T-helper 2 cell treated with Interferon-gamma antibody and Interleukin-4, amounts not matched to agents 100 ng/mL and 5 ng/mL, for 36 hours (primary cell): ENCODE results near the gene GABBR1. TPM values are rescaled to one million over a fixed set of nuclear protein-coding genes. Genes with fewer than 3 reads are reported as not detected.

Source experiments
- intact Hi-C: fragments of 100-400 bp; cut with micrococcal nuclease; formaldehyde crosslinking; loops from one replicate; pipeline ENCODE4 v1.15.1; 2023
- total RNA-seq: library from RNA; stranded (reverse); gene quantifications from 2 replicates; pipeline ENCODE4 v1.2.3, GENCODE V29; 2022

GABBR1 gene
- total RNA-seq, 1 donor from 2014 or later, result 26.5 TPM

DNA sequence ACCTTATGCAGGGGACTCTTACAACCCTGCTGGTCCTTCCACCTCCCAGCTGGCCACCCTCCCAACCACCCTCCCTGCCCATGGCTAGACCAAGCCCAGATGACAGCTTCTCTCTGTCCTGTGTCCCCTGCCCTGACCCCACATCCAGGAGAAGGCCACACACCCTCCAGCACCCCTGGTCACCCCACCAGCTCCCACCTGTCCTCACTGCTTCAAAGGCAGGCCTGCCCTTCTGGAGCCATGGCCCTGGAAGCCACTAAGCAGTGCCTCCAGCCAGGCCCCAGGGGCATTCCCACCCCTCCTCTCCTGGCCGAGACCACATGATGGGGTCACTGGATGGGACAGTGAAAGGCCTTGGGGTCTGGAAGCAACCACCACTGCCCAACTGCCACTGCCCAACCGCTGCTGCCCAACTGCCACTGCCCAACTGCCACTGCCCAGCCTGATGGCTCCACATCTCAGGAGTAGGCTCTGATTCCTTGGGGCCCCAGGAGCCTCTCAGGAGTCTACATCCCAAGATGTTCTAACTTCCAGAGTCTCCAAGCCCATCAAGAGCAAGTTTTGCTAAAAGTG is 103.9 kb downstream of the GABBR1 start:
- intact Hi-C loops, result no loop called here

DNA sequence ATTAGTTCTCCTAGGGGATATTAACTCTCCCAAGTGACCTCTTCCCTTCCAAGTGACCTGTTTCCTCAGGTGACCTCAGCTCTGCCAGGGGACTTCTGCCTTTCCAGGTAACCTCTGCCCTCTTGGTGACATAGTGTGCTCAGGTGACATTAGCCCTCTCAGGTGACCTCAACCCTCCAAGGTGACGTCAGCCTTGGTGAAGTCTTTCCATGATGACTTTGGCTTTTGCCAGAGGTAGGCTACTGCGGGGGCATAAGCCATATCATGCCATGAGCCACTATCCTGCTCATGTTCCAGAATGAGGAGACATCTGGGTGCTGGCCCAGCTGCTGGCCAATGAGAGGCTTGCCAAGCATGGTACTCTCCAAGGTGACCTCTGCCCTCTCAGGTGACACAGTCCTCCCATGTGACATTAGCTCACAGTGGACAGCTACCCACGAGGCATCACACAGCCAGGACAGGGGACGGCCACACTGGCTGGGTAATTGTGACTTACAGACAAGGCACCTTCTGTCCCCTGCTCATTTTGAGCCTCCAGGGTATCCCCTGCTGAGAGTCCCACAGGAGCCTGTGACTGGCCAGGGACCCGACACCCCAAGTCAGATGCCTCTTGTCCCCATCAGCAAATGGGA is 104.6 kb downstream of the GABBR1 start:
- intact Hi-C loops, result no loop called here

DNA sequence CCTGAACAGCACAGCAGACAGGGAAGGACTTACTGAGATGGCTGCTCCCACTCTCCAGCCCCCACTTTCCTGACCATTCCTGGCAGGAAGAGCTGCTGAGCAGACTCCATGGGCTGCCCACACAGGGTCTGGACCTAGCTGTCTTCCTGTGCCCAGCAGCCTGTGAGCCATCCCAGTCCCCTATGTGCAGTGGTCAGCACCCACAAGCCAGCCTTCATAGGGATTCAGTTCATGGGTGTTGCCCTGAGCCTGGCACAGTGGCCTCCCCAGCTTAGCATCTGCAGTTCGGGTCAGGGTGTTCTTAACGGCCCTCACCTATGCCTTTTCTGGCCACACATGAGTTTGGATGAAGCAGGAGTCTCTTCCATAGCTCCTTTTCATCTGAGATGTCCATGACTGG is 105.4 kb downstream of the GABBR1 start:
- intact Hi-C loops, result no loop called here

DNA sequence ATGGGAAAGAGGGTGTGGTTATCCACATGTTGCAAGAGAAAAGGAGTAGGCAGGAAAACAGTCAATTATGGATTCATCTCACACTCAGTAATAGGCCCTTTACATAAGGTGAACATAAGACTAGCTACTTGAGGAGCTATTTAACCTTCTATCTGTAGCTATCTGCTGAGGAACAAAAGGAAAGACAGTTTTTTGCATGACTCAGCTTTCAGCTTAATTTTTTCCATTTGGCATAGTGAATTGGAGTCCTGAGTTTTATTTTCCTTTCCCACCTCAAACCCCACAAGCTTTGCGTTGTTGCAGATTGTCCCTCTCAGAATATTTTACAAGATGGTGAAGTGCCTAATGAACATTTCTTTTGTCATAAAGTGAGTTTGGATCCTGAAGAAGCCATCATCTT is 105.9 kb downstream of the GABBR1 start:
- intact Hi-C loops, result no loop called here

DNA sequence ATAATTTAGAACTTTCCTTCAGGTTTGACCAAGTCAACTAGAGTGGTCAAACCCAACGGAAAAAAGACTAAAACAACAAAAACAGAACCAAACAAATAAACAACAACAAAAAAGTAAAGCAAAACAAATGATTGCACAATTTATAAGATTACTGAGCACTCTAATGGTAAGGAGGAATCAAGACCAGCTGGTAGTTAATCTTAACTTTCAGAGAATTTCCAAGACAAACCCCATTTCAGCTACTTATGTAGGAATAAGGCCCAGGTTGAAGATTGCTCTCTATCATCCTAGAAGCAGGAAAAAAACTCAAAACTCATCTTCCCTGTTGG is 107.7 kb downstream of the GABBR1 start:
- intact Hi-C loops, result no loop called here

DNA sequence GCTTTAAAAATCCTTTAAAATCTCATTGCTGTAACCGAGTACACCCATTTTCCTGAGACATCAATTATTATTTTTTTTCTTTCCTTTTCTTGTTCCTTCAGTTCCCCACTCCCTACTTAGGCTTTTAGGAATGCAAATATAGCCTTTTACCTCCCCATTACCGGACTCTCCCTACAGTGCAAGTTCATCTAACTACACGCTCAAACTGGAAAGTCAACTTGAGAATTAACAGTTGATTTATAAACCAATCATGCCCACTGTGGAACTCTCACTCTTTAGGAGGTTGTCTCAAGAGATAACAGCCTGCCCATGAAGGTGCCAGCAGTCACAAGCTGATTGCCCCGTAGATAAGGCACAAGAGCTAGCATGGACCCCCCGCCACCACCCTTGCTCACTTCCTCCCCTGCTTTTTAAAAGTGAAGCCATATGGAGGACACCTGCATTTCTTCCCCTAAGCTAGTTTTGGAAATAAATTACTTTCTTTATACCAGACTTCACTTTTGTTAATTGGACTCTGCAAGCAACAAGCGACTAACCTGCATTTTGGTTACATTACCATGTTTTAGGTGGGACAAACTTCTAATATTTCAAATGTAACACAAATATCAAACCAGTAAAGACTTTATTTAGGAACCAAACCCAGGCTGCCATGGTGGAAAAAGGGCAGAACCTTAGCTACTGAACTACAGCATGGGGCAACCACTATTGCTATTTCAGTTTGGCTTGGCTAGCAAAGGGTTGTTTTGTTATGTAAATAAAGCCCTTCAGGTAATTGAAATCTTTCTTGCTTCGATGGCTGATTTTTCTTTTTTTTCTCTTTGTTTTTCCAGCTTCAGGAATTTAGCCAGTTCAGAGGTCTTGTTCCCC is 108.3 kb downstream of the GABBR1 start:
- intact Hi-C loops, result no loop called here

DNA sequence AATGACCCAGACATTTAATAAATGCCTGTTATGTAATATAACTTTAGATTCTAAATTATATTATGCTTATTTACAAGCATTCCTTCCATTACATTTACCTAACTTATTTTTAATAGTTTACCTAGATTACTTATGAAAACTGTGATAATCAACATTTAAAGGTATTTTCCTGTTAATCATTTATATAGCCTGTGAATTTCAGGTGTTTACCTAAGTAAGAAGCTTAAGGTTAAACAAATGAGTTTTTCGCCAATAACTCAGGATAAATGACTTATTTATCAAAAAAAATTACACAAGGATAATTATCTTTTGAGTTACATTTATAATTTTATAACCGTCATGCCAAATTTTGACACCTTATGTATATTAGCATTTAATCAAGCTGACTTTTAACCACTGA is 108.9 kb downstream of the GABBR1 start:
- intact Hi-C loops, result no loop called here

DNA sequence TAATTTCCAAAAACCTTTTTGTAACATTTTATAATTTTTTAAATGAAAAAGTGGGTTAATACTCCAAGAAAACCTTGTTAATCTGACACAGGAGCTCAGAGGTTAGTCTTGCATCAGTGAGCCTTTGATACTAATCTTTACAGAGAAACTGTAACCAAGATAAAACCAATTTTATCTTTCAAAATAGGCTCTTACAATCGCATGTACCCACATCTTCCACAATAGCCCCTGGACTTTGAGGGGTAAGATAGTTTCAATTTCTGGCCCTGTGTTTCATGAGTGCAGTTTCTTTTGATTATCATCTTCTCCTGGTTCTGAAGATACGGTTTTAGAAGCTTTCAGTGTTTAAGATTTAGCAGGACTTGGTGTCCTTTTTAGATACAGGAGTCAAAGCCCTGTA is 110.8 kb downstream of the GABBR1 start:
- intact Hi-C loops, result no loop called here

DNA sequence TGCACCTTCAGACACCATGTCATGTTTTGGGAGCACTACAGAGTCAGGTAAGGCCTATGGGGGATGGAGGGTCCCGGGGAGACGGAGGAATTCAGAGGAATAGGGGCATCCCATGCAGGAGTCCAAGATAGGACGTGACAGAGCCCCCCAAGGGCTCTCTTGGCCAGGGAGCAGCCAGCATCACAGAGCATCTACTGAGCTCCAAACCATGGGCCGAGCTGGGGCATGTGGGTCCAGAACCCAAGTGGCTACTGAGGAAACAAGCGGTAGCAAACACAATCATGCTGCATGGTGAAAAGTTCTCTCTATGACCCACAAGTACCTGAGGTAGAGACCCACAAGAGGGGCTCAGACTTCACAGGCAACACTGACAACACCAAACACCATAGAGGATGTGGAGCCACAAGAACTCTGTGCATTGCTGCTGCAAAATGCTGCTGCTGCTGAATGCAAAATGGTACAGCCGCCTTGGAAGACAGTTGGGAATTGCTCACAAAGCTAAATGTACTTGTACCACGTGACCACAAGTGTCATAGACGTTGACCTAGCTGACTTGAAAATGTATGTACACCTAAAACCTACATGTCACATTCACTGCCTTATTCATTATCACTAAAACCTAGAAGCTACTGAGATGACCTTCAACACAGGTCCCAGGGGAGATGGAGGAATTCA is 111.8 kb downstream of the GABBR1 start:
- intact Hi-C loops, result no loop called here

DNA sequence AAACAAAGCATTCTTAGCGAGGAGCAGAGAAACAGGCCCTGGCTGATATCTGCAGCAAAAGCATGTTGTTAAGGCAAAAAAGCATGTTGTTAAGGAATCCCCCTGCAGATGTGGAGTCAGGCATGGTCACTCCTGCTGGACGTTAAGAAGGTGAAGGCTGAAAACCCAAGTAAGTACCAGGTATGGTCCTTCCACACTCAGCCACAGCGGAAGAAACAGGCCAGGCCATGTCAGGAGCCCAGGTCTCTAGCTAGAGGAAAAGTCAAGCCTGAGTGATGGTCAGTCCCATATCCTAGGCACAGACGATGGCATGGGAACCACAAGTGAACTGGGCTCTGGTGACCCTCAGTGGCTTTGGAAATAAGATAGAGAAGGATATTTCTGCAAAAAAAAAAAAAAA is 112.8 kb downstream of the GABBR1 start:
- intact Hi-C loops, result no loop called here

DNA sequence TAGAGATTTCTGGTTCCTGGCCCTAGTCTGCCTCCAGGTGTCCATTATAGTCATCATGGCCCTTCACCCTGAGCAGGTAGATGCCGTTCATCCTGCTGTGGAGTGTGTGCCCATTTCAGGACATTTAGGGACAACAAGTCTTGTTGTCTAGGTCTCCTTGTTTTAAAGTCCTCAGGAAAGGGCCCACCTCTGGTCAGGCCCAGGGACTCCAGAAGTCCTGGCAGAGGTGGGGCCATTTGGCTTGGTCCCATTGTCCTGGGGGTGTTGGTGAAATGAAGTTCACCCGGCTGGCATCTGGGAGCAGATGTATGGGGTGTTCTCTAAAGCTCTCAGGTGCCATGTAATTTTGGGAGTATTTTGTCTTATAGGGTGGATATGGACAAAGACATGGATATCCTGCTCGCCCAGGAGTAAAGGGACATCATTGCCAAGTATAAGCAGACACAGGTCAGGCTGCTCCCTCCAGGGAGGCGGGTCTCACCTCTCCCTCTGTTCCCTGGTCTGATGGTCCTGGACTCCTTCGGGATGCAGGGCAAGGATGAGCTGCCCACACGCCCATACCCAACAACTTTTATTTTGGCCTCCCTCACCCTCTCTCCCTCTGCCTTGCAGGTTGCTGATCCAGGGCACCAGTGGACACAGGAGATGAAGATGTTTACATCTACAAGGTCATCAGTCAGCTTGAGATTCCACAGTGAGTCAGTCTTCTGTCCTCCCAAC is 113.5 kb downstream of the GABBR1 start:
- intact Hi-C loops, result no loop called here

DNA sequence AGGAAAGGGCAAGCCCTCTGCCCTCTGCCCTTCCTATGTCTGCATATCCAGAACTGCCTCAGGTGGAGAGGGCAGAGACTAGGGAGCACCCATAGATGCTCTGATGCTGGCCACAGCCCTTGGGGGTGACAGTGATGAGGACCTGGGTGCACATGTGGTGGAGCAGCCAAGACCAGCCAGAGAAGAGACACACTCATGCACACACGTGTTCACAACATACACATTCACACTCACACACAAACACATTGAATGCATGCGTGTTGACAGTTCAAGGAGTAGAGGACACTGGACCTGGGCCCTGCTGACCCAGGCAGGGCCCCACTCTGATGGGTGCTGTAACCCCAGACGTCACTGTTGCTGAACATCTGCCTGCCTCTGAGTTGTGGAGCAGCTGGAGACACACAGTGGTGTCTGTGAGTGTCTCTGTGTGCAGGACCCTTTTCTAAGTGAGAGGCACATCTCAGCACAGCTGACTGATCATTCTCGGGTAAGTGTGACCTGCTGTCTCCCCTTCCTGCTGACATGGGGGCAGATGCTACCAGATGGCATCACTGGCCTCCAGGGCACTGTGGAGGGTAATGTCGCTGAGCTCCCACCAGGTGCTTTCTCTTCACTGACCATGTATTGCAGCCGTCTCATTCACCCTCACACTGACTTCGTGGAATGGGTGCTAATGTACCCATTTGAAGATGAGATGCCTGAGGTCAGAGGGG is 115.1 kb downstream of the GABBR1 start:
- intact Hi-C loops, result no loop called here

DNA sequence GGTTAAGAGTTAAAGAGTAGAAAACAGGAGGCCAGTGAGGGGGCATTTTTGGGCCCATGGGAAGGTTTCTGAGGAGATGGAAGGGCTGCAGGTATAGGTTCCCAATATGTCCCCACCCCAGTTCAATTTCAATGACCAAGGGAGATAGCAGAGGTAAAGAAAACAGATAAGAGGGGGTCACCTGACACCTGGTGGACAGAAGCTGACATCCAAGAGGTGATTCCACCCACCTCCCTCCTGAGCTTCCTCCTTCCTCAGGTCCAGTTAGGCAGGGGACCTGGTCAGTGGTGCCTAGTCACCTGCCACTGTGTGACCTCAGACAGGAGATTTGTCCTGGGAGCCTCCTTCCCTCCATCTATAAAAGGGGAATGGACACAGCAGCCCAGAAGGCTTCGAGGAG is 115.7 kb downstream of the GABBR1 start:
- intact Hi-C loops, result no loop called here

DNA sequence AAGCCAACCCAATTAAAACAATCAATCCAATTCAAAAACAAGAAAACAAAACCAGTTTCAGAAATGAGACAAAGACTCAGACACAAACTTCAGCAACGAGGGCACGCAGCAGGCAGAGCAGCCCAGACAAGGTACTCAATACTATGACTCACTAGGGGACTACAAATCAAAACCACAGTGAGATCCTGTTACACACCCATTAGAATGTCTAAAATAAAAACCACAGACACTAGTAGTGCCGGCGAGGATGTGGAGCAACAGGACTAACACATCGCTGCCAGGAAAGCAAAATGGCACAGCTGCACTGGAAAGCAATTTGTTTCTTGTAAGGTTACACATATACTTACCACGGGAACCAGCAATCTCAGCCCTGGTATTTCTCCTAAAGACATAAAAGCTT is 116.9 kb downstream of the GABBR1 start:
- intact Hi-C loops, result no loop called here

DNA sequence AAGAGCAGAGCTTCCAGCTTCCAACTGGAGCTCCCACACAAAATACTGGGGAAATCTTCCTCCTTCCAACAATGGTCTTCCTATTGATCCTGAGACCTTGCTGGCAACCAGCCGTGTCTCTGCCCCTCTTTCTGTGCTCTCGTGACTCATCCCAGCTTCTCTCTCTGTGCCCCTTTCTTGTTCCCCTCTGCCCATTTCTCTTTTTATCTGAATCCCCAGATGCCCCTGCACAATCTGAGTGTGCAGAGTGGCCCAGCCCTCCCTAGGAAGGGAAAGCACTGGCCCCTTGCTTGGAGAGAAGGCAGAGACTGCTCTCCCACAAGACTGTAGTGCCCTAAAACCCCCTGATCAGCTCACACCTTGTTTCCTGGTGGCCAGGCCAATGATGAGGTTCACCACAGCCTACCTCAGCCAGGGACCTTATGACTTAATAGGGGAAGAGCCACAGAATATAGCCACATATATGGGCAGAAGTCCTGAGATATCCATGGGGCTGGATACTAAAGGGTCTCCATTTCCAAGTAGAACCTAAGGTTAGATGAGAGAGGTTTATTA is 122.2 kb downstream of the GABBR1 start:
- intact Hi-C loops, result no loop called here

DNA sequence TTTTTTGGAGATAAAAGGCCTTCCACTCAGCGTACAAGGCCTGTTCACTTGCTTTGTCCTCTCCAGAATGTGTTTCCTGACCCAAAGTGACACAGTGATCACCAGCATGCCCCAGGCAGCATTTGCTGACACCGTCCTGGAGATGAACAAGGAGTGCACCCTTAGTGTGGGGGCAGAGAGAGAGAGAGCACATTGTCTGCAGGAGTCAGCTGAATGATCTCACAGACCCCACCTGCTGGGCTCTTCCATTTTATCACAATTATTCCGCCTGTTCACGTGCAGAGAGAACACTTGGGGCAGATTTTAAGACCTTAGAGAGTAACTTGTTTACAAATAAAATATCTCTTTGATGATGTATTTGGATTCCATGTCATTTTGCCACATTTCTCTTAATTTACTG is 122.8 kb downstream of the GABBR1 start:
- intact Hi-C loops, result no loop called here
